GM23338 (cell line): ENCODE results near the gene KIAA0586.

ENCODE experiments used
- CTCF ChIP-seq, 2 experiments: fragments of 200-600 bp in 1 of 2; sonication (generic) in 1 of 2; conservative IDR thresholded peaks; 2 replicates each; pipeline versions ENCODE4 v1.5.1 to v1.6.1; 2016 to 2017; ENCODE audit warnings: antibody characterized with exemption in 2 of 2, low read depth in 2 of 2, mild to moderate bottlenecking in 2 of 2, moderate library complexity in 1 of 2
- EZH2phosphoT487 ChIP-seq: fragments of 200-600 bp; sonication (generic); IDR thresholded peaks from one replicate; pipeline ENCODE4 v1.8.1; 2018; ENCODE audit warnings: antibody characterized with exemption; ENCODE audit not compliant: unreplicated experiment
- POLR2AphosphoS5 ChIP-seq: IDR thresholded peaks from 2 replicates; pipeline ENCODE4 v1.6.1; 2016; ENCODE audit warnings: antibody characterized with exemption, low read depth

- TF ChIP-seq EZH2phosphoT487: no peak
- TF ChIP-seq CTCF (conservative IDR thresholded peaks at IDR 0.05; ENCODE audit: low read depth in 2 of 2): no peak
- TF ChIP-seq POLR2AphosphoS5: no peak
These were observed 41.8 kb downstream of the KIAA0586 start for GRCh38 chr14:58469309-58469708.
